Endometrium (tissue), 2 donors: ENCODE results near the gene IL23R.

Source experiments
- FAIRE-seq: peaks from 2 replicates; lab custom pipeline; 2012; peaks lifted over from hg19 to GRCh38; lab: Jason Lieb, UNC
- donor health status: control.
- donor health status: control.

Gene IL23R

DNA sequence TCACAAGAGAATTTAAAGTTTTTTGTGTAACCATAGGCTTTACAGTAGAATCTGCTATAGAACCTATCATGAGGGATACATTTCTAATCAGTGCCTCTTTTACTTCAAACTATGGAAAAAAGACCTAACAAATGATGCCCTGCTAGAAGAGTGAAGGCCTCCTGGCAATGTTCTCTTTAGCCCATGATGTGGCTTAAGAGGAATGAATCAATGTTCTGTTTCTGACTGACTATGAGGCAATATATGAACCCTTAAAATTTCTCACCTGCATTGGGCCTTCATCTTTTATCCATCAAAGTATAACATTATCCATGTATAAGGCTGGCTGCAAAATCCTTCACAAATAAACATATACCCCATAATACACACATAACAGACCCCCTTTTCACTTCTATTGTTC lies 75.8 kb downstream of the IL23R start:
- FAIRE-seq, result no peak

- FAIRE-seq, result no peak
Measured at GRCh38 chr1:67250051-67250653, 83.9 kb downstream of the IL23R start.

DNA sequence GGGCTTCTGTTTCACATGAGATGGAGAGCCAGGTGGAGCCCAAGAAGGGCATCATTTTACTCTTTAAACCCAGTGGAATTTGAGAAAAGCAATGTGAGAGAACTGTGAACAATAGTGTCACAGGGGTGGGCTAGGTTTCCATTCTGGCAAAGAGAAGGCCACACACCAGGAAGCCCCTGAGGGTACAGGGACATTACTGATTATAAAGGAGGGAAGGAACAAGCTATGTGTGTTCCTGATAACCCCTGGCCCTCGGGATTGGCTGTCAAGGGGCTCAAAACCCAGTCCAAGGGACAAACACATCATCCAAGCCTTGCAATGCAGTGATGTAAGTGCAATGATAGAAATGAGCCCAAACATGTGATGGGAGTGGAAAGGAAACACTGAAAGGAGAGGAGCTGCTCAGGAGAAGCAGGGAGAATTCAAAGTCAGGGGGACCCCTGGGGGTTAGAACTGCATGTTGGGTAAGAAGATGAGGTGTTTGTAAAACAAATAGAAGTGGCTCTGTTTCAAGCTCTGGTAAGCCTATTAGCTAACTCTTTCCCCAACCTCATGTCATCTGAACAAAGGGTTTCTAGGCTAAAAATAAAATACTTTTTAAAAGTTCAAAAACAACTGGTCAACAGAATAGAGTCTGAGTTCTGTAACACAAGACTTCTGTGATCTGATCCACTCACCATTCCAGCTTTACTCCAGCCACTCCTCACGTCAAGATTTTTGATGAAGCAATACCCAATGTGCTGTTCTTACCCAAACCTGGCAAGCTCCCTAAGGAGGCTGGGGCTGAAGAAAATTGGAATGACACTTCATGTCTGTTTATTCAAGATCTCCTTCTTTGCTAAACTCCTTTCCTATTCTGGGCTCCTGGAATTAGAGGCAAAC lies 90.3 kb downstream of the IL23R start:
- FAIRE-seq, result no peak

DNA sequence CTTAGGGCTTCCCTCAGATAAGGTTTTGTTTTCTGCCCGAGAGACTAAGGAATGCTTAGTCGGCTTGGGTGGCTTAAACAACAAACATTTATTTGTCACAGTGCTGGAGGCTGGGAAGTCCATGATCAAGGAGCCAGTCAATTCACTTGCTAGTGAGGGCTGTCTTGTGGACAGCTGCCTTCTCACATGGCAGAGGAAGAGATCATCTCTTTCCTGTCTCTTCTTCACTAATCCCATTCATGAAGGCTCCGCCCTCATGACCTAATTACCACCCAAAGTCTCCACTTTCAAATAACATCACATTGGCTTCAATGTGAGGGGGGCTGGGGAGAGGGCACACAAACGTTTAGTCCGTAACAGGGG lies 90.9 kb downstream of the IL23R start:
- no peak for FAIRE-seq

DNA sequence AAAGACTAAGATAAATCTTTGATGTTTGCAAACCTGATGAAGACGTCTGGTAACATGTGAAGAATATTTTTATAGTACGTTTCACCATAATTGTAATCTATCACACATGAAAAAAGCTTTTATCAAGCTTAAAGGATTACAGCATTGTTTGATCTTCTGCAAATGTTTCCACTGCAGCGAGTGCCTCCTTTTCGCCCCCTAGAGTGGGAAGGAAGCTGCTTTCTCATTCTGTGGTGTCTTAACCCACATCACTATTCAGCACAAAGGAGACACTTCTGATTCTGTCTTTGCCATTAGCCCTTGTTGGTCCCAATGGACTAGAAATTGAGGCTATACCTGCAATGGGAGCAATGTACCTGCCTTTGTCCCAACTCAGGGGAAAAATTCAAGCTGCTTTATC lies 95.4 kb downstream of the IL23R start:
- no peak for FAIRE-seq

GRCh38 chr1:67262735-67263134 lies 96.5 kb downstream of the IL23R start:
- no peak for FAIRE-seq

GRCh38 chr1:67264152-67264551 lies 97.9 kb downstream of the IL23R start:
- peak; percentile 15 for FAIRE-seq

DNA sequence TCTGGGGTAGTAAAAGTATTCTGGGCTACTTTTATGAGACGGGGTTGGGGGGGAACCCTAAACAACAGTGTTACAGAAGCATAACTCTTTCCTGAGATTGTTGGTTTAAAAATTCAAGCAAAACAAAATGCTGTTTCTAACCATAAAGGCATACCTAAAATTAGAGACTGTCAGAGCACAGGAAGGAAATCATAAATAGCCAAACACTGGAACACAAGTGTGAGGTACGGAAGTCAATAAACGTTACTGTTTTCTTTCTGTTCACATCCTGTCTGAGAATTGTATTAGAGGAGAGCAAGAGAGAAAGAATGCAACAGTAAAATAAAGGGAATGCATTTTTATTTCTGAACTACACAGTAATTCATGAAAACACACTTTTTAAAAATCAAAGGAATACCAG lies 98.6 kb downstream of the IL23R start:
- FAIRE-seq, result no peak

GRCh38 chr1:67269061-67269460 lies 102.8 kb downstream of the IL23R start:
- no peak for FAIRE-seq

DNA sequence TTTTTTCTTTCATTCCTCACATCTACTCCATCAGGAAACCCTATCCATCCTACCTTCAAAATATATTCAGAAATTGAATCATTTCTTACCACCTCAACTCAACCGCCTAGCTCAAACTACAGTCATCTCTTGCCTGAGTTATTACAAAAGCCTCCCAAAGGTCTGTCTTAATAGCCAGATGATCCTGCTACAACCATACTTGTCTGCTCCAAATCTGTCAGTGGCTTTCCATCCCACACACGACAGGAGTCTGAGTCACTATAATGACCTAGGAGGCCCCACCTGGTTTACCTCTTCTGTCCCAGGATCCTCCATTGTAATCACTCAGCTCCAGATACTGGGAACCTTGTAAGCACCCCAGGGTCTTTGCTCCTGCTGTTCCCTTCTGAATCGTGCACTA lies 104.3 kb downstream of the IL23R start:
- no peak for FAIRE-seq

DNA sequence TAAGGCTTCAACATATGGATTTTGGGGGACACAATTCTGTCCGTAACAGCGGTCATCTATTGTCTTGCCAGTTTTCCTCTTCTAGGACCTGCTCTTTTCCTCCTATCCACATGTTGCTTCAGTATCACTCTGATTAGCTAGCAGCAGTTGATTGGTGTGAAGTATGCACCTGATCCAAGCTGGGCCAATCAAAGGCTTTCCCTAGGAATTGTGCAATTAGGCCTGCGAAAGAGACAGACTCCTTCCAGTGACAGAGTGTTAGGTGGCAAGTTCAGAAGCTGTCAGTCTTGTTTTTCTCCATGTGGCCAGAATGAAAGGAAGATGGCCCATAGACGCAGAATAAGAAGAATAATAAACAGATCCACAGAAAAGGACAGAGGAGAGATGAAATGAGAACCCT lies 107.3 kb downstream of the IL23R start:
- no peak for FAIRE-seq

GRCh38 chr1:67274623-67275325 lies 108.5 kb downstream of the IL23R start:
- FAIRE-seq, result no peak

- FAIRE-seq, result no peak
Measured at GRCh38 chr1:67280696-67281095, 114.4 kb downstream of the IL23R start.

DNA sequence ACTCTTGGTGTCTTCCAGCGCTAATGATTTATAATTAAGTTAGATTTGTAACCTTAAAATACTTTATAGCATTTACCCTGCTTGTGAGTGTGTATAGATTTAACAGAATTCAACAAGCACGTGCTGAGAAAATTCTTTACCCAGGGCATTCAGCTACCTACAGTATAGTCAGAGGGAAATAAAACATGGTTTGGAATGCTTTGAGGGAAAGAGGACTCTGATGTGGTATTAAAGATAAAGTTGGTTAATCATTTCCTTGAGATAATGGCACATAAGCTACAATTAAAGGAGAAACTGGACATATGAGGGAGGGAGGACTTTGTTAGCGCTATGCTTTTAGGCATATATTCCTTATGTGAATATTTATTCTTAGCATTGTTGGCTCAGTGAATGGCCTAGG lies 115.0 kb downstream of the IL23R start:
- no peak for FAIRE-seq

DNA sequence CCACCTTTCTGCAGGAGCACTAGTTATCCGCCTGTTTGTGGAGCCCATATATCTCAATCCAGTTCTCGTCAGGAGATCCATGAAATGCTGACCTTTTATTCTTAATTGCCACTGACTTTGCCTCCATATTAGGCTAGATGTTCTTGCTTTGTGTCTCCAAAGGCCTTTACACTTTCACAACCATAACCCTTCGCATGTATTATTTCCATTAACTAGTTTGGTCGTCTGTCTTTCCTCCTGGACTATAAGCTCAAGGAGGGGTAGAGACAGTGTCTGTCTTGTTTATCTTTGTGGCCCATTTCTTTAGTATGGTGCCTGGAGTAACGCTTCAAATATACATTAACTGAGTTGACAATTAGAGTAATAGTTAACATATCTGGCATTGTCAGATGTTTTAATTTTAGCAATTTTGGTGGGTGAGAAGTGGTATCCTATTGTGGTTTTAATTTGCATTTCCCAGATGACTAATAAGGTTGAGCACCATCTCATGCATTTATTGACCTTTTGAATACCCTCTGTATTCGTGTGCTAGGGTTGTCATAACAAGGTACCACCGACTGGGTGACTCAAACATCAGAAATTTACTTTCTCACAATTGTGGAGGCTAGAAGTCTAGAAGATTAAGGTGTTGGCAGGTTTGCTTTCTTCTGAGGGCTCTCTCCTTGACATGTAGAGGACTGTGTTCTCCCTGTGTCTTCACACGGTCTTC lies 119.7 kb downstream of the IL23R start:
- FAIRE-seq, result no peak

- FAIRE-seq, result no peak
Measured at GRCh38 chr1:67290236-67290635, 124.0 kb downstream of the IL23R start.

DNA sequence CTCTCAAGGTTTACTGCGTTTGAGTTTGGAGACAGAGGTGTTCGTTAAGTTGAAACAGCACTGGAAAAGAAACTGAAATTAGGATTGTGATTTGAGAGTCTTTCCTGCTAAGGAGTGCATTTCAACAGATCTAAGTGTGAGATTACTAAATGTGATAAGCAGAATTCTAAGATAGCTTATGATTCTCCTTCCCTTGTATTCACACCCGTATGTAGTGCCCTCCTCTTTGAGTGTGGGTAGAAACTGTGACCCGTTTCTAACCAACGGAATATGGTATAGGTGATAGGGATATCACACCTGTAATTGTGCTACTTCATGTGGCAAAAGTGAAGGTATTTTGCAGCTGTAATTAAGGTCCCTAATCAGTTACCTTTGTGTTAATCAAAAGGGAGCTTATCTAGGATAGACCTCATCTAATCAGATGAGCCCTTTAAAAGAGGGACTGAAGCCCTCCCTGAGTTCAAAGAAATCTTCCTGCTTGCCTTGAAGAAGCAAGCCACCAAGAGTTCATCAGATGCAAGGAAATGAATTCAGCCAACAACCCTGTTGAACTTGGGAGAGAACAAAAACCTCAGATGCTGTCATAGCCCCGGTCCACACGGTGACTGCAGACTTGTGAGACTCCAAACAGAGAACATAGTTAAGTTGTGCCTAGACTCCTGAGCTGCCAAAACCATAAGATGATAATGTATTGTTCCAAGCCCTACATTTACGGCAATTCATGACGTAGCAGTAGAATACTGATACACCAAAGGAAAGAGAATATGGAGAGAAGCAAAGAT lies 128.8 kb downstream of the IL23R start:
- no peak for FAIRE-seq

- no peak for FAIRE-seq
Measured at GRCh38 chr1:67298762-67299161, 132.5 kb downstream of the IL23R start.

DNA sequence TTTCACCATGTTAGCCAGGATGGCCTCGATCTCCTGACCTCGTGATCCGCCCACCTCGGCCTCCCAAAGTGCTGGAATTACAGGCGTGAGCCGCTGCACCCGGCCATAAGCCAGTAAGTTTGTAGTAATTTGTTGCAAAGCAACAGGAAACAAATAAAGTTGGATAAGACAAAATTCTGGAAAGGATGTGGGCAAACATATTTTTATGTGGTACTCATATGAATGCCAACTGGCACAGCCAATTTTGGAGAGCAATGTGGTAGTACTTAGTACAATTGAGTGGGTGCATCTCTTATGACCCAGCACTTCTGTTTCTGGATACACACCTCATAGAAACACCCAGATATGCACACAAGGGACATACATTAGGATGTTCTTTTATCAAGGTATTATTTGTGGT lies 133.0 kb downstream of the IL23R start:
- FAIRE-seq, result no peak

GRCh38 chr1:67300561-67300960 lies 134.3 kb downstream of the IL23R start:
- FAIRE-seq, result no peak

GRCh38 chr1:67304023-67304422 lies 137.8 kb downstream of the IL23R start:
- no peak for FAIRE-seq

- no peak for FAIRE-seq
Measured at GRCh38 chr1:67306547-67306946, 140.3 kb downstream of the IL23R start.
